Vagina (tissue), 2 donors: Measurements from ENCODE around the gene ZBED3. TPM values are rescaled to one million over a fixed set of nuclear protein-coding genes. Genes with fewer than 3 reads are reported as not detected.
"Not testable (repeated sequence)": the region's sequence is repeated elsewhere in the genome, so short reads cannot be mapped to it uniquely, and the experiment has no call there.

Experiments used
- DNase-seq, 2 donors: peaks; one replicate each; pipeline ENCODE4 v3.0.0-alpha.2; 2017; ENCODE audit errors: extremely low spot score in 2 of 2
- H3K27ac ChIP-seq: fragments of 200-600 bp; sonication (generic); one replicate; pipeline ENCODE4 v1.5.1; 2019
- H3K27me3 ChIP-seq: fragments of 200-600 bp; sonication (generic); one replicate; pipeline ENCODE4 v1.5.1; 2019
- H3K36me3 ChIP-seq, 2 donors: fragments of 200-600 bp; sonication (generic); one replicate each; pipeline ENCODE4 v1.5.1; 2017 to 2019
- H3K4me1 ChIP-seq: fragments of 200-600 bp; sonication (generic); one replicate; pipeline ENCODE4 v1.5.1; 2019
- H3K4me3 ChIP-seq, 2 donors: fragments of 200-600 bp; sonication (generic); 1 replicate in 1 of 2; 2 replicates in 1 of 2; pipeline ENCODE4 v1.5.1; 2016 to 2019
- H3K9me3 ChIP-seq: fragments of 200-600 bp; sonication (generic); one replicate; pipeline ENCODE4 v1.5.1; 2019
- POLR2A ChIP-seq, 2 donors: fragments of 450-650 bp; IDR thresholded peaks; one replicate each; pipeline ENCODE4 v1.6.1; 2017; ENCODE audit warnings: antibody characterized with exemption in 2 of 2, mild to moderate bottlenecking in 2 of 2, moderate library complexity in 2 of 2
- POLR2AphosphoS5 ChIP-seq, 2 donors: sonication (generic); formaldehyde crosslinking; IDR thresholded peaks; one replicate each; pipeline ENCODE4 v1.9.0; 2017; ENCODE audit warnings: antibody characterized with exemption in 2 of 2, mild to moderate bottlenecking in 2 of 2, low read depth in 1 of 2; ENCODE audit not compliant: insufficient read depth in 1 of 2
- intact Hi-C: fragments of 100-400 bp; cut with DNase I; formaldehyde crosslinking; loops from one replicate; pipeline ENCODE4 v1.15.1; 2023
- total RNA-seq: library from RNA; depleted of rRNA; stranded (reverse); fragments of >200 nt; gene quantifications from one replicate; pipeline ENCODE4 v1.2.3, GENCODE V29; 2016
- TF ChIP-seq, protein P1 (sequence below), 3 experiments: fragments of 450-650 bp in 2 of 3; fragments of 200-600 bp in 1 of 3; sonication (generic) in 1 of 3; IDR thresholded peaks; one replicate each; pipeline ENCODE4 v1.5.1; 2017 to 2019; ENCODE audit warnings: antibody characterized with exemption in 3 of 3, mild to moderate bottlenecking in 2 of 3, moderate library complexity in 2 of 3

Gene ZBED3
- total RNA-seq, 1 donor from 2014 or later, result 9.1 TPM

DNA sequence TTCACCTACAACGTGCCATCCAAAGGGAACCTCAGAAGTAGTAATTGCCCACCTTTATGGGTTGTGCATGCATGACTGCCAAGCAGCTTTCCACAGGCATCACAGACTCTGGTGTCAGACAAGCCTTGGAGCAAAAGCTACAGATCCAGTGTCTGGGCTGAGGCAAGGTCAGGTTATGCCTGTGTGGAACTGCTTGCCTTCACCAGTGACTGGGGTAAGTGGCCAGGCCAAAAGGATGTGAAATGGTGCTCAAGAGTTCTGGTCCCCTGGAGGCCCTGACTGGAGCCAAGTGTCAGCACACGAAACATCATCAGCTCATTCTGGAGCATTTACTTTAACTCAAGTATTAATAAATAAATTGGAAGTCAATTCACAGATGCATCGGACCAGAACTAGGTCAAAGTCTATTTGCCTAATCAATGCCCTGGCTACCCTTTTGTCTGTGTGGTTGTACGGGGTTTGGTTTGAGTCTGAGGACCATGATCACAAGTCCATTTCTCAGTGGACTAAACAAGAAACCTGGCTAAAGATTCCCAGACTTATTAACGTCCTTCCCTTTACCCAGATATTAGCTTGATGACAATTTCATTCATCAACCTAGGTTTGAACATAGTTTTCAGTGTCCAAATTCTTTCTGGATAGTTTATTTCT, 41.5 kb upstream of the ZBED3 start:
- no peak for DNase-seq
- Histone ChIP-seq H3K36me3 (no peaks in the 10 kb centered on the region), H3K27ac (no peak overlapping the region), H3K4me3 (no peak overlapping the region), H3K4me1 (peaks cover 15% of the 10 kb centered on the region), H3K27me3 (no peaks in the 10 kb centered on the region), H3K9me3 (no peaks in the 10 kb centered on the region)
- intact Hi-C loops, result no loop called here
- TF ChIP-seq POLR2AphosphoS5 (IDR thresholded peaks at IDR 0.05; ENCODE audit: insufficient read depth in 1 of 2, low read depth in 1 of 2) (no peak), POLR2A (IDR thresholded peaks at IDR 0.05) (no peak)
- TF ChIP-seq, protein P1, sequence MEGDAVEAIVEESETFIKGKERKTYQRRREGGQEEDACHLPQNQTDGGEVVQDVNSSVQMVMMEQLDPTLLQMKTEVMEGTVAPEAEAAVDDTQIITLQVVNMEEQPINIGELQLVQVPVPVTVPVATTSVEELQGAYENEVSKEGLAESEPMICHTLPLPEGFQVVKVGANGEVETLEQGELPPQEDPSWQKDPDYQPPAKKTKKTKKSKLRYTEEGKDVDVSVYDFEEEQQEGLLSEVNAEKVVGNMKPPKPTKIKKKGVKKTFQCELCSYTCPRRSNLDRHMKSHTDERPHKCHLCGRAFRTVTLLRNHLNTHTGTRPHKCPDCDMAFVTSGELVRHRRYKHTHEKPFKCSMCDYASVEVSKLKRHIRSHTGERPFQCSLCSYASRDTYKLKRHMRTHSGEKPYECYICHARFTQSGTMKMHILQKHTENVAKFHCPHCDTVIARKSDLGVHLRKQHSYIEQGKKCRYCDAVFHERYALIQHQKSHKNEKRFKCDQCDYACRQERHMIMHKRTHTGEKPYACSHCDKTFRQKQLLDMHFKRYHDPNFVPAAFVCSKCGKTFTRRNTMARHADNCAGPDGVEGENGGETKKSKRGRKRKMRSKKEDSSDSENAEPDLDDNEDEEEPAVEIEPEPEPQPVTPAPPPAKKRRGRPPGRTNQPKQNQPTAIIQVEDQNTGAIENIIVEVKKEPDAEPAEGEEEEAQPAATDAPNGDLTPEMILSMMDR (IDR thresholded peaks at IDR 0.05), result no peak

DNA sequence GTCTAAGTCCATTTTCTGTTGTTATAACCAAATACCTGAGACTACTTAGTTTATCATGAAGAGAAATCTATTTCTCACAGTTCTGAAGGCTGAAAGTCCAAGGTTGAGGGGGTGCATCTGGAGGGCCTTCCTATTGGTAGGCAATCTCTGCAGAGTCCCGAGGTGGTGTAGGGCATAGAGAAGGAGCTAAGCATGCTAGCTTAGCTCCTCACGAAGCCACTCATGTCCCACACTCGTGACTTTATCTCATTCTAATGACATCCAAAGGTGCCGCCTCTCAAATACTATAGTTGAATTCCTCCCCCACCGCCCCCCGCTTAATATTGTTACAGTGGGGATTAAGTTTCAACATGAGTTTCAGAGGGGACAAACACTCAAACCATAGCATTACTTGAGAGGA, 36.0 kb upstream of the ZBED3 start:
- Histone ChIP-seq H3K4me3 (no peak overlapping the region), H3K4me1 (no peaks in the 10 kb centered on the region), H3K9me3 (no peaks in the 10 kb centered on the region), H3K27ac (no peak overlapping the region), H3K27me3 (no peaks in the 10 kb centered on the region), H3K36me3 (no peaks in the 10 kb centered on the region)
- intact Hi-C loops, result no loop called here
- TF ChIP-seq POLR2A (IDR thresholded peaks at IDR 0.05), result no peak
- TF ChIP-seq POLR2AphosphoS5 (IDR thresholded peaks at IDR 0.05; ENCODE audit: insufficient read depth in 1 of 2, low read depth in 1 of 2), result no peak
- TF ChIP-seq, protein P1 (IDR thresholded peaks at IDR 0.05), result no peak
- DNase-seq, result no peak

DNA sequence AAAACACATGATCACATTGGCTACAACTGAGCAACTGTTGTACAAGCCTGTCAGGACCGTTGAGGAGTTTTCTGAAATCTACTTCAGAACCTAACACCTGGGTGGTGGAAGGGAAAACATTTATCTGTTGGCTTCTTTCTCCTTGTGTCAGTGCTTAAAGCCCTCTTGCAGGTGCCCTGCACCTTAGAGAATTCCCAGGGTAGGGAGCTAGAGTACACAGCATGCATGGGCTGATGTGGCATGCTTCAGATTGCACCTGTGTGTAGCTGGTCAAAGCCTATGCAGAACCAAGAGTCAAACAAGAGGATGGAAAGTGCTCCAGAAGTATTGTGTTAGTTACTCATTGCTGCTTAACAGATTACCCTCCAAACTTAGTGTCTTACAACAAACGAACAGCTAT, 33.6 kb upstream of the ZBED3 start:
- Histone ChIP-seq H3K27me3 (no peaks in the 10 kb centered on the region), H3K9me3 (no peaks in the 10 kb centered on the region), H3K4me3 (no peak overlapping the region), H3K4me1 (no peaks in the 10 kb centered on the region), H3K36me3 (no peaks in the 10 kb centered on the region), H3K27ac (no peak overlapping the region)
- TF ChIP-seq POLR2A (IDR thresholded peaks at IDR 0.05) (no peak), POLR2AphosphoS5 (IDR thresholded peaks at IDR 0.05; ENCODE audit: insufficient read depth in 1 of 2, low read depth in 1 of 2) (no peak)
- TF ChIP-seq, protein P1 (IDR thresholded peaks at IDR 0.05), result no peak
- no peak for DNase-seq
- intact Hi-C loops, result no loop called here

DNA sequence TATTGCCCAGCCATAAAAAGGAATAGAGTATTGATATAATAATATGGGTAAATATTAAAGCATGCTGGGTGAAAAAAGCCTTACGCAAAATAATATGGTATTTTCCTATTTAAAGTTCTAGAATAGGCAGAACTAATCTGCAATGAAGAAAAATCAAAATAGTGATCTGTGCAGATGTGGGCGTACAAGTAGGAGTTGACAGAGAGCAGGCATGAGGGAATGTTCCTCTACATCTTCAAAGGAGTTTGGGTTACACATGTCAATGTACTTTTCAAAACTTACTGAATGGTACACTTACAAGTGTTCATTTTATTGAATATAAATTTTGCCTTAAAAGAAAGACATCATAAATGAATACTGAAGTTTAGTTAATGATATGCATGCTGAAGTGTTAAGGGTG, 33.0 kb upstream of the ZBED3 start:
- Histone ChIP-seq H3K9me3 (no peaks in the 10 kb centered on the region), H3K36me3 (no peaks in the 10 kb centered on the region), H3K4me3 (no peak overlapping the region), H3K27ac (no peak overlapping the region), H3K4me1 (no peaks in the 10 kb centered on the region), H3K27me3 (no peaks in the 10 kb centered on the region)
- DNase-seq, result no peak
- intact Hi-C loops, result no loop called here
- TF ChIP-seq POLR2A (IDR thresholded peaks at IDR 0.05) (no peak), POLR2AphosphoS5 (IDR thresholded peaks at IDR 0.05; ENCODE audit: insufficient read depth in 1 of 2, low read depth in 1 of 2) (no peak)
- TF ChIP-seq, protein P1 (IDR thresholded peaks at IDR 0.05), result no peak

DNA sequence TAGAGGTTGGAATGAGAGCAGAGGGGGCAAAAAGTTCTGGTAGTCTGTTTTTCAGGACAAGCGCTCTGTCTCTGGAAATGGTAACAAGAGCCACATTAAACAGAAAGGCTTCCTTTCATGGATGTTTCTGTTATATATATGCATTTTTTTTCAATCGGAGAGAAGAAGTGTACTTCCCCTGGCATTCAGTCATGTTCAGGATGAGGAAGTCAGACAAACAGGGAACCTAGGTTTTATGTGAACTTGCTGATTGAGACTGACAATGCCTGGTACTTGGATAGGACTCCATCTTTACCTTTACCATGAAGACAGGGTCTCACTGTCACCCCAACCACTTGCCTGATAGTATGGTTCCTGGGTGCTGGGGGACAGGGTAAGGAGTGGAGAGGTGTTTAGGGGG, 30.1 kb upstream of the ZBED3 start:
- Histone ChIP-seq H3K9me3 (no peaks in the 10 kb centered on the region), H3K27ac (no peak overlapping the region), H3K4me3 (no peak overlapping the region), H3K4me1 (no peaks in the 10 kb centered on the region), H3K36me3 (no peaks in the 10 kb centered on the region), H3K27me3 (no peaks in the 10 kb centered on the region)
- intact Hi-C loops, result no loop called here
- no peak for DNase-seq
- TF ChIP-seq POLR2AphosphoS5 (IDR thresholded peaks at IDR 0.05; ENCODE audit: insufficient read depth in 1 of 2, low read depth in 1 of 2), result no peak
- TF ChIP-seq, protein P1 (IDR thresholded peaks at IDR 0.05), result no peak
- no peak for TF ChIP-seq POLR2A (IDR thresholded peaks at IDR 0.05)

DNA sequence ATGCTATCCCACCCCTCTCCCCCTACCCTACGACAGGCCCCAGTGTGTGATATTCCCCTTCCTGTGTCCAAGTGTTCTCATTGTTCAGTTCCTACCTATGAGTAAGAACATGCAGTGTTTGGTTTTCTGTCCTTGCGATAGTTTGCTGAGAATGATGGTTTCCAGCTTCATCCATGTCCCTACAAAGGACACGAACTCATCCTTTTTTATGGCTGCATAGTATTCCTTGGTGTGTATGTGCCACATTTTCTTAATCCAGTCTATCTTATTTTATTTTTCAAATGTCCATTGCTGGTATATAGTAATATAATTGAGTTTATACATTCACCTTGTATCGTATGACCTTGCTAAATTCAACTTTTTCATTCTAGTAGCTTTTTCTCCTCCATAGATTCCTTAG, 19.9 kb upstream of the ZBED3 start:
- H3K36me3 ChIP-seq, intact Hi-C loops, H3K4me3 ChIP-seq, H3K9me3 ChIP-seq, H3K27me3 ChIP-seq, H3K4me1 ChIP-seq, H3K27ac ChIP-seq, DNase-seq: not testable (repeated sequence)
